ENCODE results near the gene SYTL2.

GRCh38 chr11:85806016-85806415 is 4.9 kb downstream of the SYTL2 start:
- TF ChIP-seq CTCF (IDR thresholded peaks at IDR 0.05; ENCODE audit: poor library complexity) (no peak), EZH2 (IDR thresholded peaks at IDR 0.05; ENCODE audit: borderline replicate concordance) (no peak), EZH2phosphoT487 (IDR thresholded peaks at IDR 0.05; ENCODE audit: low read depth, severe bottlenecking, unreplicated experiment) (no peak)
